ENCODE data around the gene TGM6. TPM values are rescaled to one million over a fixed set of nuclear protein-coding genes. Genes with fewer than 3 reads are reported as not detected.

TGM6 gene
- total RNA-seq = not detected
- long read RNA-seq = 0 reads

GRCh38 chr20:2380601-2381000 lies at the start of gene TGM6:
Gene TGM6 (plus strand): TSS chr20:2380901. CDS start chr20:2380969, 68 bp downstream.
- intact Hi-C loops (cut with micrococcal nuclease) = no loop called here
- ATAC-seq = no peak
- no peak for DNase-seq

DNA sequence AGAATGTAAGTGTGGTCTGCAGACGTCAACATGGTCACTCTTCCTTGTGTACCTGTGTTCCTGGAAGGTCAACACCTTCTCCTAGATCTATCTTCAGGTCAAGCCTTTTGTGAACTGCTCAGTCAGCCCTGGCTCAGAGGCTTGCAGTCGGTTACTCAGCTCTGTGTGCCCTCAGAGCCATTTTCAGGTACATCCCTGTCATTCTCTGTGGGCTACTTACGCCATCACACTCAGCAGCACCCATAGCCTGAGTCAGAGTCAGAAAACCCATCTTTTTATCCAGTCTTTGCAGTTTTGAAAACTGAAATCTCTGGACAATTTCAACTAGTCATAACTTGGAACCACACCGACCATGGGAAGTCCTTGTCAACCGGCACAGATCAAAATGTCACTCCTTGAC lies 49.6 kb upstream of the TGM6 start:
- intact Hi-C loops (cut with micrococcal nuclease) = no loop called here
- ATAC-seq (no peak), DNase-seq (no peak)

- ATAC-seq = no peak
- DNase-seq = no peak
- intact Hi-C loops (cut with micrococcal nuclease) = no loop called here
Observed at GRCh38 chr20:2331901-2332565, 48.7 kb upstream of the TGM6 start.

DNA sequence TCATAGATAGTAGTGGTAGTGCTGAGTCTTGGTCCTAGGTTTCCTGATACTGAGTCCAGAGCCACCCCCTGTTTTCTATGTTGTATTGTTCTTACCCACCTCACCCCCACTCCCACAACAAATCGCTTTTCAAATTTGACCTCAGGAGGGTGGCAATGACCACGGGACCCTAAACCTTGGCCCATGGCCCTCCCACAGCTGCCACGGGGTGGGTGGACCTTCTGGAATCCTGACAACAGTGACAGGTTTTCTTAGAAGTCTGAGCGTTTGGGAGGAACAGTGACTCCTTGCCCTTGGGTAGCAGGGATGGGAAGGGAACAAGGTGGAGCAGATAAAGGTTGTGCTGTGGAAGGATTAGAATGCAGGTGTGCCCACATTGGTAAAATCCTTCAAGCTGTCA lies 48.0 kb upstream of the TGM6 start:
- ATAC-seq (no peak), DNase-seq (no peak)
- intact Hi-C loops (cut with micrococcal nuclease) = no loop called here

DNA sequence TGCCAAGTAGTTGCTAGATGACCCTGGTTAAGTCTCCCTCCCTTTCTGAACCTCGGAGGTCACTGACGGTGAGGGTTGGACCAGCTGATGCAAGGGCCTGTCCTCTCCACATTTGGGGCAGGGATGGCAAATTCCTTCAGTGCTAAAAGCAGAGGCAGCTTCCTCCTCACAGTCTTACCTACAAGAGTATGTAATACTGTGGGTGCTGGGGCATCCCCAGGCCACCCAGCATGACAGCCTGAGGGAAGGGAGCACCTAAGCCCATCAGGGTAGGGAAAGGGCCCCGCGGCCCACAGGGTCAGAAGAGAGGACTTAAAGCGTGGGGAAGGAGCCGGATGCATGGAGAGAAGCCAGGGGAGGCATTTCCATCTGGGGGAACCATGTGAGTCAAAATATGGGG lies 46.9 kb upstream of the TGM6 start:
- no peak for DNase-seq
- intact Hi-C loops (cut with micrococcal nuclease) = no loop called here
- ATAC-seq = no peak

DNA sequence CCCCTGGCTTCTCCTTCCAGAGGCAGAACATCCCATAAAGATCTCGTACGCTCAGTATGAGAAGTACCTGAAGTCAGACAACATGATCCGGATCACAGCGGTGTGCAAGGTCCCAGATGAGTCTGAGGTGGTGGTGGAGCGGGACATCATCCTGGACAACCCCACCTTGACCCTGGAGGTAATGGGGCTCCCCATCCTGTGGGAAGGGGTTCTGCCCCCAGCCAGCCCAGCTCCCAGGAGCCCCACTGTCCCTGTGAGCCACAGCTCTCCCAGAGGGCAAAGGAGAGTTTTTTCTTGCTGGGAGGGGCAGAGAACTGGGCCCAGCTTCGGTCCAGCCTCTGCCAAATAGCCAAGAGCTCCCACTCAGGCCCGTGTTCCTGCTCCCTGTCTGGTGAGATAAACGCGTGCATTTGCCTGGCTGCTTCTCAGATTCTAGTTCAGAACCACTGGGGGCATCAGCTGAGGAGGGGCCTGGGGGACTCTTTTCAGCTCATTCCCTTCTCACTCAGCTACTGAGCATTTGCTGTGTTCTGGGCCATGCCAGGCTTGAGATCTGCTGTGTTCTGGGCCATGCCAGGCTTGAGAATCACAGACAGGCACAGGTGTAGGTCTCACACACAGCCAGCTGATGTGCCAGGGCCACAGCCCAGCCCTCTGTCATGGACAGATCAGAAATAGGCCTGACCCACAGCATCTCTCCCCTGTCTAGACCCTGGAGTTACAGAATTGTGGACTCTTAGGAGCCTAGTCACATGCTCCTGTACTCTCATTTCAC lies 45.4 kb upstream of the TGM6 start:
- DNase-seq (no peak), ATAC-seq (no peak)
- intact Hi-C loops (cut with micrococcal nuclease) = no loop called here

- no peak for ATAC-seq
- DNase-seq = no peak
- intact Hi-C loops (cut with micrococcal nuclease) = no loop called here
Observed at GRCh38 chr20:2336471-2336870, 44.2 kb upstream of the TGM6 start.

DNA sequence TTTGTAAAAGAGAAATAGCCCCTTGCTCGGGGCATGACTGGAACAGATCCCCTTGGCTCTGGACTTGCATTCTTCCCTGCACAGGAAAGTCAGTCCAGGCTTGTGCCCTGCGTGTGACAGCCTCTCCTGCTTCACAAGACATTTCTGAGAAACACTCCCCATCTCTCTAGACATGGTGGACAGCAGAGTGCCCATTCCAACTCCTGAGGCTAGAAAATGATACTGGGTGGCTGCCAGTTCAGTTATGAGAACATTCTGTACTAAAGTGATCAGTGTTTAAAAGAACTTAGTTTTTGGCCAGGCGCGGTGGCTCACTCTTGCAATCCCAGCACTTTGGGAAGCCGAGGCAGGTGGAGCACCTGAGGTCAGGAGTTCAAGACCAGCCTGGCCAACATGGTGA lies 43.6 kb upstream of the TGM6 start:
- ATAC-seq = no peak
- no peak for DNase-seq
- intact Hi-C loops (cut with micrococcal nuclease) = no loop called here

DNA sequence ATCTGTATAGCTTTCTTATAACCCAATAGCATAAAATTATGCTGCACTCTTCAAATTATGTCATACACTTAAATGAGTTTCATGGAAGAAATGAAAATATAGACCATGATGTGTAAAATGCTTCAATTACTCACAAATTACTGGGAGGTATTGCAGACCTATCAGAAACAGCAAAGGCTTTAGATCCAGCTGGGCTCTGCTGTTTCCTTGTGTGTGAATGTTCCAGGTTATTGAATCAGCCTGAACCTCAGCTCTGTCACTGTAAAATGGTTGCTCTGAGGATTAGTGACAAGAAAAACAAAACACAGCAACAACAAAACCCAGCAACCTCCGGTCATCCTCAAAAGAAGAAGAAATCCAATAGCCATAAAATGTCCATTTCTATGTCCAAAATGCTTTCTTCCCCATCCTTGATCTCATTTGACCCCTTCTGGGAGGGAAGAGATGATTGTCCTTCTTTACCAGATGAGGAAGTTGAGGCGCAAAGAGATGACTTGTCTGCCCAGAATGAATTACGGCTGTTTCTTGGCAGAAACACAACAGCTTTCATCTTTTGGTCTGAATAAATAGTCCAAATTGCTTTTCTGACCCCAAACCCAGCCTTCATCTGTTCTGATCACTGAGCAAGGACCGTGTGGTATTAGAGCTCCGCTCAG lies 42.2 kb upstream of the TGM6 start:
- ATAC-seq = no peak
- intact Hi-C loops (cut with micrococcal nuclease) = no loop called here
- no peak for DNase-seq

DNA sequence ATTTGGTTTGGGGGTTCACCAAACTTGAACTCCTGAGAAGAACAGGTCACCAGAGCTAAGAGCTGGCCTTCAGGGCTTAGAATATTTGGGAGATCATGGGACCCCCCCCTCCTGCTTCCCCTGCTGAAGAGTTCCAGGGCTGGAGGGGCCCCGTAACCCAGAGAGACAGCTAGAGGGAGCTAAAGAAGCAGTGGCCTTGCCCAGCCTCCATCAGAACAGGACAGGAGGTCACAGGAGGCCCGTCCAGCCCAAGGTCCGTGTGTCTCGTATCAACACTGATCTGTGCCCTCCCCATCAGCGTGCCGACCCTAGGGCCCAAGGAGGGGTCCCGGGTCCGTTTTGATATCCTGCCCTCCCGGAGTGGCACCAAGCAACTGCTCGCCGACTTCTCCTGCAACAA lies 40.6 kb upstream of the TGM6 start:
- intact Hi-C loops (cut with micrococcal nuclease) = no loop called here
- no peak for ATAC-seq
- DNase-seq = no peak

DNA sequence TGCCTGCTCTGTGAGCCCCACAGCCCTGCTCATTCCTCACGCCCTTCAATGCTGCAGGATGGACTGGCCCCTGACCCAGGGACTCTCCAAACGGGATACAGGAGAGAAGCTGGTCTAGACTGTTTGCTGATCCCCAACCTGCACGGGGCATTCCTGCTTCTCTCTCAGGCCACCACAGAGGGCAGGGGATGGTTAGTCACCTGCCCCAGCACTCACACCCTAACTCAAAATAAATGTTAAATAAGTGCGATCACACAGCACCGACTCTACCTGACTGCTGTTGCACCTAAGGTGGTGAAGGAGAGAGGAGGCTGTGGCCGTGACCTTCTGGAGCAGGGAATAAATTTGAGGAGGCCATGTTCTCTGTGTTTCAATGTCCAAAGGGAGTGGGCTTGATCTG lies 39.9 kb upstream of the TGM6 start:
- no peak for DNase-seq
- no peak for ATAC-seq
- intact Hi-C loops (cut with micrococcal nuclease) = no loop called here

DNA sequence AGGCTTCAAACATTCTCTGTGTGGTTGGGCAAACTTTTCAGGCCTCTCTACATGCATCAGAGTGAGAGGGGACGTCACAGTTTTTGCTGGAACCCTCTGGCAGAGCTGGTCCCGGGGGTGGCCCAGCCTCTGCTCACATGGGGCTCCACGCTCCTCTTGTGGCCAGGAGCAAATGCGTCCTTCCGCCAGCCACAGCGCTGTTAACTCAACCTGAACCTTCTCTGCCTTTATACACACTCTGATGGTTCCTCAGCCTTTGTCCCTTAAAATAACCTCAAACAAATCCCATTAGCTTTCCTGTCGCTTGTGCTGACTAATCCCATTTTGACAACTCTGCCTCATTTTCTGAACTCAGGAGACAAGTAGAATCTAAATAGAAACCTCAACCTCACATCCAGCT lies 39.4 kb upstream of the TGM6 start:
- ATAC-seq (no peak), DNase-seq (no peak)
- intact Hi-C loops (cut with micrococcal nuclease) = no loop called here

DNA sequence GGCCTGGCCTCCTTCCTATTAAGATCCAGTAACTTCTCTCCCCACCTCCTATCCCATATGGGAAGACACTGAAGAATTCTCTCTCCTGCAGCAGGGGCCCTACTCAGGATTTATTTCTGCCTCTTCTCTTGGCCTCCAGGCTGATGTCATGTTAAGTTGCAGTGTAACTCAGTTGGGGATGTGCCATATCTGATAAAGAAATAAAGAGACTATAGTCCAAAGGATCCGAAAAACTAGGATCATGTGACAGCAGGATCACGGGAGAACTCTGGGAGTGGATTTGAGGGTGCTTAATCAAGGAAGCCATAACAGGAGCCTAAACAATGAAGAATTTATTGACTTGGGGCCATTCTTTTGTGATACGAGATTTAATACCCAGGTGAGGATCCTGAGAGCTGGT lies 38.5 kb upstream of the TGM6 start:
- no peak for DNase-seq
- no peak for ATAC-seq
- intact Hi-C loops (cut with micrococcal nuclease) = no loop called here

DNA sequence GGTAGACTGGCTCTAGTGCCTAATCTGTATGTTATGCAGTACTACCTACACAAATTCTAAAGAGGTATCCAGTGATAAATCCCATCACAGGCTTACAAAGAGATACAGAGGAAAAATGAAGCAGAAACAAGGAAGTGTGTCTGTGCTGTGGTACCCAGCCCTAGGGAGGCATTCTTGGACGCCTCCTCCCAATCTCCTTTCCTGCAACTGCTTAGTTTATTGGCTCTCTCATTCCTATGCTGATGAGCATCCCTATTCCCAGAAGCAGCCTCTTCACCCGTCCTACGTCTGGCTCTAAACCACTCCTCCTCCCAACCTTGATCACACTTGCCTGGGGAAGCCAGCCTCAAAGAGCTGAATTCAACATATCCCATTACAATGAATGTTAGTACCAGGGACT lies 34.5 kb upstream of the TGM6 start:
- intact Hi-C loops (cut with micrococcal nuclease) = no loop called here
- no peak for ATAC-seq
- no peak for DNase-seq

DNA sequence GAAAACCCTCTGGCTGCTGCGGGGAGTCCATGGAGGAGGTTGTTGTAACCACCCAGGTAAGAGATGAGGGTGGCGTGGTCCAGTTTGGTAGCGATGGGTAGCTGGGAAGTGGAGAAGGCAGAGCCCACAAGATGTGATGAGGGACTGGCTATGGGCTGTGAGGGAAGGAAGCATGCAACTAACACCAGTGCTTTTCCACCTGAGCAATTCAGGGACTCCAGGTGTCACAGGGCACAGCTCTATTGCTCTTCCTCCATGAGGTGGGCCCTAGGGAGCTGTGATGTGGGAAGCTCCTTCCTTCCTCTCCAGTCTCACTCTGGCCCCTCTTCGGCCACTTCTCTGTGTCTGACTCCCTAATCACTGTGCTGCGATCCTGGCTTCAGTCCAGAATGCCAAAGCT lies 32.4 kb upstream of the TGM6 start:
- ATAC-seq (no peak), DNase-seq (no peak)
- intact Hi-C loops (cut with micrococcal nuclease) = no loop called here

- intact Hi-C loops (cut with micrococcal nuclease) = no loop called here
- DNase-seq (no peak), ATAC-seq (no peak)
Observed at GRCh38 chr20:2349801-2350200, 30.9 kb upstream of the TGM6 start.

DNA sequence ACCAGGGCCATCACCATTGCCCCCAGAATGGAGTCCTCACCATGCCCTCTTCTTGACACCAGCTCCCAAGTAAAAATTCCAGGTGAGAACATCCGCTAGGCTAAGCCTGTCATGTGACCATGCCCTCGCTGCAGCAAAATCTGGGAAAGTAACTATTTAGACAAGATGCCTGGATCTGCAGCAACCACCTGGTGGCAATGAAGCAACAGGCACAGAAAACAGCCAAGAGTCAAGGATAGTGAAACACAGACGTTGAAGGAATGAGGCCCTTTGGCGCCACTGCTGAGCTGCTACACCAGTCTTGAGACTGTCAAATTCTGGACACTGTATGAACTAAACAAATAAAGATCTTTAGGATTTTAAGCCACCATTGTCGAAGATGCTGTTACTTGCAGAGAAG lies 30.1 kb upstream of the TGM6 start:
- DNase-seq = no peak
- intact Hi-C loops (cut with micrococcal nuclease) = no loop called here
- ATAC-seq = no peak

- ATAC-seq (no peak), DNase-seq (no peak)
- intact Hi-C loops (cut with micrococcal nuclease) = no loop called here
Observed at GRCh38 chr20:2353231-2353630, 27.5 kb upstream of the TGM6 start.

GRCh38 chr20:2357114-2357513 lies 23.6 kb upstream of the TGM6 start:
- intact Hi-C loops (cut with micrococcal nuclease) = no loop called here
- no peak for ATAC-seq

GRCh38 chr20:2358006-2358405 lies 22.7 kb upstream of the TGM6 start:
- intact Hi-C loops (cut with micrococcal nuclease) = no loop called here
- no peak for ATAC-seq
- DNase-seq = no peak

More at GRCh38 chr20:2357114-2357513, 23.6 kb upstream of the TGM6 start:
- DNase-seq = no peak
